Measurements from ENCODE around the gene CLCN2.

GRCh38 chr3:184357248-184358123, 3.9 kb downstream of the CLCN2 start:
- TF ChIP-seq CTCF (conservative IDR thresholded peaks at IDR 0.05), result no peak
- no peak for TF ChIP-seq ZFX (IDR thresholded peaks at IDR 0.05)
